ENCODE data around the gene BCL2L11. TPM values are rescaled to one million over a fixed set of nuclear protein-coding genes. Genes with fewer than 3 reads are reported as not detected.

BCL2L11 gene
- total and polyA plus RNA-seq, 2 donors: 9.7 to 47.6 TPM

DNA sequence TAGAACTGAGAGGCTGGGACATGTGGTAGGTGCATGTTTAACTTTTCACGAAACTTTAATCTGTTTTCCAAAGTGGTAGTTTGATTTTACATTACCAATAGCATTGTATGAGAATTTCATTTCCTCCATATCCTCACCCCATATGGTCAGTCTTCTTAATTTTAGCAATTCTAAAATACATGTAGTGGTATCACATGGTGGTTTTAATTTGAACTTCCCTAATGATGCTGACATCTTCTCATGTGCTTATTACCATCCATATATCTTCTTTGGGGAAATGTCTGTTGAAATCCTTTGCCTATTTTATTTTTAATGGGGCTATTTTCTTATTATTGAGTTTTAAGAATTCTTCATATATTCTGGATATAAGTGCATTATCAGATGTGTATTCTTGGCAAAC lies 89.3 kb downstream of the BCL2L11 start:
- 98% methylated on average over 1 of the region's 1 CpG for WGBS

DNA sequence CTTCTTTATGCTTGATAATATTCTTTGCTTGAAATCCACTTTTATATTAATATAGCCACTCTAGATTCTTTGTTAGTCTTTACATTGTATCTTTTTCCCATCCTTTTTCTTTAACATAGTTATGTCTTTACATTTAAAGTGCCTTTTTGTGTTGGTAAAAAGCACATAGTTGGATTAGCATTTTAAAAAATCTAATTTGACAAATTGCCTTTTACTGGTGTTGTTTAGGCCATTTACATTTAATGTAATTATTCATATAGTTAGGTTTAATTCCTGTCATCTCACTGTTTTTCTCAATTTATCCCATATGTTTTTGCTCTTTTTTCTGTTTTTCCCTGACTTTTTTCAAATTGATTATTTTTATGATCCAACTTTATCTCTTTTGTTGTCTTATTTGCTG lies 93.2 kb downstream of the BCL2L11 start:
- Histone ChIP-seq H3K27ac (ENCODE audit: low read depth in 1 of 2, low read length in 1 of 2) (no peak overlapping the region), H3K27me3 (ENCODE audit: control insufficient read depth in 2 of 2, insufficient read depth in 1 of 2, low read length in 1 of 2) (no peaks in the 10 kb centered on the region)

More for the DNA sequence above, 89.3 kb downstream of the BCL2L11 start:
- Histone ChIP-seq H3K4me1 (ENCODE audit: control insufficient read depth in 2 of 2, insufficient read depth in 2 of 2, low read length in 2 of 2) (no peaks in the 10 kb centered on the region), H3K27me3 (ENCODE audit: control insufficient read depth in 2 of 2, insufficient read depth in 1 of 2, low read length in 1 of 2) (no peaks in the 10 kb centered on the region), H3K4me3 (ENCODE audit: low read length in 2 of 2) (no peak overlapping the region), H3K36me3 (ENCODE audit: control insufficient read depth in 2 of 2, insufficient read depth in 2 of 2, low read length in 1 of 2) (no peaks in the 10 kb centered on the region), H3K9me3 (ENCODE audit: control insufficient read depth in 2 of 2, insufficient read depth in 1 of 2, low read length in 1 of 2) (no peaks in the 10 kb centered on the region), H3K27ac (ENCODE audit: low read depth in 1 of 2, low read length in 1 of 2) (no peak overlapping the region)
- no peak for DNase-seq (ENCODE audit: low read depth in 6 of 9, low spot score in 9 of 9)

DNA sequence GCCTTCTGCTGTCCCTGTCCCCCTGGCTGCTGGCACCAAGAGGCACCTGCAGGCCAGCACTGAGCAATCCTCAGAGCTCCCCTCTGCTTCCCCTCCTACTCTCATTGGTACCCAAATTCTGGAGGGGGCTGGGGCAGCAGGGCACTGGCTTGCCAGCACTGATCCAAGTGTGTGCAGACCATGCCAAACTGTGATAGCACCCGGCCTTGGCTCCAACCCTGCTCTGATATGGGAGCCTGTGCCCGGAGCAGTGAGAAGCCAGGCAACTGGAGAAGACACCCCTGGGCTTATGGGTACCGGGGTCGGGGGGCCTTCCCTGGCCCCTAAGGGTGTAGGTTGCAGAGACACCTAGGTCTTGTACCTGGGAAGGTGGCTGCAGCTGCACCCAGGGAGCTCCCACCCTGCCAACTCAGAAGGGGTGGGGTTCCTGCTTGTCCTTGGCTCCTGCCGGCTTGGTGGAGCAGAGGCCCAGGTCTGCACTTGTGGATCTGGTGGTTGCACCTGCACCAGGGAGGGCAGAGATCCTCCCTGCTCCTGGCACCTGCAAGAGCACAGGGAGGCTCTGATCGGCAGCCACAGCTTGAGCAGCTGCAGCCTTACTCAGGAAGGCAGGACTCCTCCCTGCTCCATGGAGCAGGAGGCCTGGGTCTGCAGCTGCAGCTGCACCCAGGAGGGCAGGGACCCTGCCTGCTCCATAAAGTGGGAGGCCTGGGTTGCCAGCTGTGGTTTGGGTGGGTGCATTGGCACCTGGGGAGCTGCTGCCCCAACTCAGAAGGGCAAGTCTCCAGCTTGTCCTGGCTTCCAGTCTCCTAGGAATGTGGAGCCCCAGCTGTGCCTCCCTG lies 96.3 kb downstream of the BCL2L11 start:
- Histone ChIP-seq H3K27me3 (ENCODE audit: control insufficient read depth in 2 of 2, insufficient read depth in 1 of 2, low read length in 1 of 2) (no peaks in the 10 kb centered on the region), H3K9me3 (ENCODE audit: control insufficient read depth in 2 of 2, insufficient read depth in 1 of 2, low read length in 1 of 2) (peaks cover 0 to 10% of the 10 kb centered on the region in 2 donors), H3K27ac (ENCODE audit: low read depth in 1 of 2, low read length in 1 of 2) (no peak overlapping the region), H3K4me3 (ENCODE audit: low read length in 2 of 2) (no peak overlapping the region), H3K36me3 (ENCODE audit: control insufficient read depth in 2 of 2, insufficient read depth in 2 of 2, low read length in 1 of 2) (no peaks in the 10 kb centered on the region), H3K4me1 (ENCODE audit: control insufficient read depth in 2 of 2, insufficient read depth in 2 of 2, low read length in 2 of 2) (no peaks in the 10 kb centered on the region)
- 91% methylated on average over 6 of the region's 6 CpGs for WGBS
- DNase-seq (ENCODE audit: low read depth in 6 of 9, low spot score in 9 of 9): no peak

More for the DNA sequence above, 93.2 kb downstream of the BCL2L11 start:
- Histone ChIP-seq H3K4me1 (ENCODE audit: control insufficient read depth in 2 of 2, insufficient read depth in 2 of 2, low read length in 2 of 2) (no peaks in the 10 kb centered on the region), H3K9me3 (ENCODE audit: control insufficient read depth in 2 of 2, insufficient read depth in 1 of 2, low read length in 1 of 2) (peaks cover 0 to 10% of the 10 kb centered on the region in 2 donors), H3K36me3 (ENCODE audit: control insufficient read depth in 2 of 2, insufficient read depth in 2 of 2, low read length in 1 of 2) (no peaks in the 10 kb centered on the region), H3K4me3 (ENCODE audit: low read length in 2 of 2) (no peak overlapping the region)
- no peak for DNase-seq (ENCODE audit: low read depth in 6 of 9, low spot score in 9 of 9)
